GM23338 (cell line): ENCODE results near the gene NSF.
"Not testable (repeated sequence)": the region's sequence is repeated elsewhere in the genome, so short reads cannot be mapped to it uniquely, and the experiment has no call there.

Source experiments
- POLR2AphosphoS5 ChIP-seq: IDR thresholded peaks from 2 replicates; pipeline ENCODE4 v1.6.1; 2016; ENCODE audit warnings: antibody characterized with exemption, low read depth
- TF ChIP-seq, protein P1 (sequence below), 2 experiments: fragments of 200-600 bp in 1 of 2; sonication (generic) in 1 of 2; conservative IDR thresholded peaks; 2 replicates each; pipeline versions ENCODE4 v1.5.1 to v1.6.1; 2016 to 2017; ENCODE audit warnings: antibody characterized with exemption in 2 of 2, low read depth in 2 of 2, mild to moderate bottlenecking in 2 of 2, moderate library complexity in 1 of 2

DNA sequence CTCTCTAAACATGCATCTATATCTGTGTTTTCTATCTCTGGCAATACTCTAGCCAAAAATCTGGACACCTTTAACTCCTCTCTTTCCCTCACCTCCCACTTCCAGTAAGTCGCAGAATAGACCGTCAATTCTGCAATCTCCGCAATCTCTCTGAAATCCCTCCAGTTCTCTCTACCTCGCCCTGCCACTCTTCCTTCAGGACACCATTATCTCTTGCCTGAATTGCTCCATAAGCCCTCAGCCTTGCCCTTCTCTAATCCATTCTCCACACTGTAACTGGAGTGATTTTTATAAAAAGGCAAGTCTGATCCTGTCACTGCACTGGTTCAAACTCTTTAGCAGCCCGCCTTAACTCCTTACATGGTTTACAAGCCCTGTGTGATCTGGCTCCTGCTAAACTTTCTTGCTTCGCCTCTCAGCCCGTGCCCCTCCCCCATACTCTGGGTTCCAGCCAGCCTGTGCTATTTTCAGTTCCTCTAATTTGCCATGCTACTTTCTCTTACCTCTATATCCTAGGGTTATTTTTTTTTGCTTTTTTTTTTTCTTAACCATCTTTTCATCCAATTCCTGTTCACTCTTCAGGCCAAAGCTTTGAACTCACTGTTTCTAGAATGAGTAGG lies 61.7 kb downstream of the NSF start:
- not testable (repeated sequence) for TF ChIP-seq POLR2AphosphoS5
- TF ChIP-seq, protein P1, sequence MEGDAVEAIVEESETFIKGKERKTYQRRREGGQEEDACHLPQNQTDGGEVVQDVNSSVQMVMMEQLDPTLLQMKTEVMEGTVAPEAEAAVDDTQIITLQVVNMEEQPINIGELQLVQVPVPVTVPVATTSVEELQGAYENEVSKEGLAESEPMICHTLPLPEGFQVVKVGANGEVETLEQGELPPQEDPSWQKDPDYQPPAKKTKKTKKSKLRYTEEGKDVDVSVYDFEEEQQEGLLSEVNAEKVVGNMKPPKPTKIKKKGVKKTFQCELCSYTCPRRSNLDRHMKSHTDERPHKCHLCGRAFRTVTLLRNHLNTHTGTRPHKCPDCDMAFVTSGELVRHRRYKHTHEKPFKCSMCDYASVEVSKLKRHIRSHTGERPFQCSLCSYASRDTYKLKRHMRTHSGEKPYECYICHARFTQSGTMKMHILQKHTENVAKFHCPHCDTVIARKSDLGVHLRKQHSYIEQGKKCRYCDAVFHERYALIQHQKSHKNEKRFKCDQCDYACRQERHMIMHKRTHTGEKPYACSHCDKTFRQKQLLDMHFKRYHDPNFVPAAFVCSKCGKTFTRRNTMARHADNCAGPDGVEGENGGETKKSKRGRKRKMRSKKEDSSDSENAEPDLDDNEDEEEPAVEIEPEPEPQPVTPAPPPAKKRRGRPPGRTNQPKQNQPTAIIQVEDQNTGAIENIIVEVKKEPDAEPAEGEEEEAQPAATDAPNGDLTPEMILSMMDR (conservative IDR thresholded peaks at IDR 0.05; ENCODE audit: low read depth in 2 of 2), result not testable (repeated sequence)
